ENCODE measurements around the gene MTX1.

Gene MTX1

GRCh38 chr1:155174324-155175280 lies 33.9 kb upstream of the MTX1 start:
- DNase-seq: peak; percentile 68

- DNase-seq: no peak
Observed at GRCh38 chr1:155175281-155175926, 33.1 kb upstream of the MTX1 start.

- DNase-seq: peak; percentile 49
Observed at GRCh38 chr1:155175927-155176371, 32.5 kb upstream of the MTX1 start.

- peak; percentile 92 for DNase-seq
Observed at GRCh38 chr1:155176544-155177071, 31.9 kb upstream of the MTX1 start.

DNA sequence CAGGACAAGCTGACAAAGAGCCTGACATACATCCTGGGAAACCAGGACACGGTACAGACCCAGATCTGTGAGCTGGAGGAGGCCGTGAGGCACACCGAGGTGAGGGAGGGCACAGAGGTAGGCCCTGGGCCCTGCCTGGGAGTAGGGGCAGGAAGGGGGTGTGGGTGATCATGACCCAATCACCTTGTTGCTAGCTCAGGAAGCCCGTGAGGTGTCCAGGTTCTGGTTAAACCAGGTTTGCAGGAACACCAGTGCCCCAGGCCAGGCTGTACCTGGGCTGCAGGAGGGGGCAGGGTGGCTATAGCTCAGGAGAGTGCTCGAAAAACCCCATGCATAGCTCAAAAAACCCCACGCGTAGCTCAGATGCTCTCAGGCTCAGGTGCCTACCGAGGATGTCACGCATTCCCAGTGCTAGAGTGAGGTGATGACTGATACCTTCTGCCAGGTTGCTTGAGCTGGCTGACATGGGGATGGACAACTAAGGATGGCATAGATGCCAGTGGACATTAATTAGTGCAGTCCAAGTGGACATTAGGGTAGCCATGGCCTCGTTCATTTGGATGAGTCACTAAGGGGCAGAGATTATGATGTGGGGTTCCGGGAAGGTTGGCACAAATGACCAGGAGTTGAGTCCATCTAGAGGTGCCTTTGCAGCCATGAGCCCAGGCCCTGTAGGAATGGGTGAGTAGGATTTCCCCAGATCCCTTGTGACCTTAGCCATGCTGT lies 31.1 kb upstream of the MTX1 start:
- no peak for DNase-seq

- no peak for DNase-seq
Observed at GRCh38 chr1:155177918-155178281, 30.6 kb upstream of the MTX1 start.

DNA sequence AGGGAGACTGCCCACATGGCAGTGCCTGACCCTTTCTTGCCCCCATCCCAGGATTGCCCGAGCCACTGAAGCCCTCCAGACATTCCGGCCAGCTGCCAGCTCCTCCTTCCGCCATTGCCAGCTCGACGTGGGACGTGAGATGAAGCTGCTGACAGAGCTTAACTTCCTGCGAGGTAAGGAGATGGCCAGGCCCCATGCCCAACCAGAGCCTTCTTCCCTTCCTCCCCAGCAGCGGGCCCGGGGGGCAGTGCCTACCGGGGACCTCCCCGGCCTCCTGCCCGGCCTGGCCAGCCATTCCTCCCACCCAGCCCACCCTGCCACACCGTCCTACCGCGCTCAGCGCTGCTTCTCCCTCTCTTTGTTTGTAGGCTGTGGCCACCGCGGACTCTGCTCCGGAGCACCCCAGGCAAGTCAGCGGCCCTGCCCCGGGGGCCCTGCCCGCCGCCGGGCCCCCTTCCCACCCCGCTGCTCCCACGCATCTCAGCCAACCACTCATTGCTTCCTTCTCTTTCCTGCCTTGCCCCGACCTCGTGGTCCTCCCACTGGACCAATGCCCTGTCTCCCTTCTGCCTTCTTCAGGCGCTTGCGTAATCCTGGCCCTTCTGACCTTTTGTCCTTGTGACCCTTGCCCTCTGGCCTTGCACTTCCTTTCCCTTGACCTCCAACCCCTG lies 29.9 kb upstream of the MTX1 start:
- DNase-seq: no peak

DNA sequence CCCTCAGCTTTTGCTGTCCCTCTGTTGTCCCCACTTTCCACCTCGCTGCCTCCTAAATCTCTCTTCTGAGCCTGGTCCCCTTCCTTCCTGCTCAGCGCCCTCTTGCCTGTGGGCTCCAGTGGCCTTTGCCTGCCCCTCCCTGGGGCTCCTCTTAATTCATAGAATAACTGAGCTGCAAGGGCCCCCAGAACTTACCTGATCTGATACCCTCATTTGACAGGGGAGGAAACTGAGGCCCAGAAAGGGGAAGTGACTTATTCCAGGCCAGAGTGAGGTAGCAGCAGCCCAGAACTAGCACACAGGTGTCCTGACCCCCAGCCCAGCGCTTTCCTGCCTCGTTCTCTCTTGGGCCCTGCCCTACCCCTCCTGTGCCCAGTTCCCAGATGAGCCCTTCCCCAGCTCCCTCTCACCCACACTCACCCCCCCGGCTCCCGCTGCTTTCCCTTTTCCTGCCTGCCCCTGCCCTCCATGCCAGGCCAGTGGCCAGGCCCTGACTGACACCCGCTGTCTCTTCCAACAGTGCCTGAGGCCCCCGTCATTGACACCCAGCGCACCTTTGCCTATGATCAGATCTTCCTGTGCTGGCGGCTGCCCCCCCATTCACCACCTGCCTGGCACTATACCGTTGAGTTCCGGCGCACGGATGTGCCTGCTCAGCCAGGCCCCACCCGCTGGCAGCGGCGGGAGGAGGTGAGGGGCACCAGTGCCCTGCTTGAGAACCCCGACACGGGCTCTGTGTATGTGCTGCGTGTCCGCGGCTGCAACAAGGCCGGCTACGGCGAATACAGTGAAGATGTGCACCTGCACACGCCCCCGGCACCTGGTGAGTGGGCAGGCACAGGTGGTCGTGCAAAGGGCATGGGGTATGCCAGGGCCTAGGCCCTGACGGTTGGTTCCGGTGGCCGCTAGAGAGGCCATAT lies 29.1 kb upstream of the MTX1 start:
- no peak for DNase-seq

DNA sequence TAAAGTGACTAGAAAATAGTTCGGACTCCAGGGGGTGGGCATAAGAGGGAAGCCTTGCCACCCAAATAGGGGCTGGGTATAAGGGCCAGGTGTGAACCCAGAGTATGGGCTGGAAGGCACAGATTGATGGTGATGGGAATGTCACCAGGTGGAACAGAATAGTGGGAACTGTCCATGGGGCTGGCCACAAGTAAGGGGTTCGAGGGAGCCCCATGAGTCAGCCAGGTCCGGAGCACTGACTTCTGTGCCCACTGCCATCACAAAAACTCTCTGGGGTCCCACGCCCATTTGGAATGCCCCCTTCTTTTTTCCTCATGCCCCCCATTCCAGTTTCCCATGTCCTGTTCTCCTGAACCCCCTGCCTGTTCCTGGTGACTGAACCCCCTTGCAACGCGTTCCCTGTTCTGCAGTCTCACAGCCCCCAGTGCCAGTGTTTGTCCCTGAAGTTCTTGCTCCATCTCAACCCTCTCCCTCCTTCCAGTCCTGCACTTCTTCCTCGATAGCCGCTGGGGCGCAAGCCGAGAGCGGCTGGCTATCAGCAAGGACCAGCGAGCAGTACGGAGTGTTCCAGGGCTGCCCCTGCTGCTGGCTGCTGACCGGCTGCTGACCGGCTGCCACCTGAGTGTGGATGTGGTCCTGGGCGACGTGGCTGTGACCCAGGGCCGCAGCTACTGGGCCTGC lies 27.0 kb upstream of the MTX1 start:
- no peak for DNase-seq

DNA sequence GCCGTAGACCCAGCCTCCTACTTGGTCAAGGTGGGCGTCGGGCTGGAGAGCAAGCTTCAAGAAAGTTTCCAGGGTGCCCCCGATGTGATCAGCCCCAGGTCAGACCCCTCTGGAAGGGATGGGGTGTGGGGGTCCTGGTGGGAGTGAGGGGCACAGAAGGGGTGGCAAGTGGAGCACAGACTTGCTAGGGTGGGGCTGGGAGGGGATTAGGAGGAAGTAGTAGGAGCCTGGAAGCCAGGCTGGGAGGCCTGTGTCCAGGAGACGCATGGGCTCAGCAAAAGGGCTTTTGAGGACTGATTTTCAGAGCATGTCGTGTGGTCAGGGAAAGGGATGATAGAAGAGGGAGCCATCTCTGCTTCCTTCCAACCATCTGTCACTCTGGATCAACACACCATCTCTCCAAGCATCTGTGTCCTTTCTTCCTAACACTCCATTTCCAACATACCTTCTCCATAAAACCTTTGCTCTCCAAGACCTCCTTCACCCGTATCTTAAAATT lies 26.4 kb upstream of the MTX1 start:
- DNase-seq: no peak

- no peak for DNase-seq
Observed at GRCh38 chr1:155183775-155184221, 24.7 kb upstream of the MTX1 start.

DNA sequence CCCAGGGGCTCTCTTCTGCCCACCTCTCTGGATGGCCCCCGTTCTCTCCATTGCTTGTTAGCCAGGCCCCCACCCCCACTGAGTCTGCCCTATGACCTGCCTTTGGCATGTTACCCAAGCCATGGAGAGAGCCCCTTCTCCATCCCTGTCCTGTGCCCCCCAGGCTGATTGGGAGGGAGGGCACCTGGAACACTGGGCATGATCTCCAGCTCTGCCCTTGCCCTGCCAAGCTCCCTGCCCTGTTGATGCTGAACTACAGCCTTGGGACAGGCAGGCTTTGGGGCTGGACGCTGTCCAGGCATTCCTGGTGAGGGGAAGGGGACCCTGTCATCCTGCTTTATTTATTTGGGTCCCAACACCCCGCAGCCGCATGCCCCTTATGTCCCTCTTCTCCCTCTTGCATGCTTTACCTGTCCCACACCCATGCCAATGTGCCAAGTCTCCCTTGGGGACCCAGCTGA lies 24.1 kb upstream of the MTX1 start:
- DNase-seq: no peak

- no peak for DNase-seq
Observed at GRCh38 chr1:155184835-155185782, 23.4 kb upstream of the MTX1 start.

DNA sequence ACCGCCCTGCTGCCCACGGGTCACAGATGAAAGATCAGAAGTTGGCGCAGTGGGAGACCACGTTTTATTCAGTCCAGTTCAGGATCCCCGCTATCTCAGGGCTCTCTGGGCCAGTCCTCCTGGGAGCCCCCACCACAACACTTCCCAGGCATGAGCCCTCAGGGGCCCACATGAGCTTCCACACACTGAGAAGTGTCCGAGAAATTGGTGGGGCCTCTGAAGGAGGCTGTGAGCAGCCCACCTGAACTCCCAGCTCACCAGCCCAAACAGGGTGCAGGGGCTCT lies 22.8 kb upstream of the MTX1 start:
- no peak for DNase-seq

DNA sequence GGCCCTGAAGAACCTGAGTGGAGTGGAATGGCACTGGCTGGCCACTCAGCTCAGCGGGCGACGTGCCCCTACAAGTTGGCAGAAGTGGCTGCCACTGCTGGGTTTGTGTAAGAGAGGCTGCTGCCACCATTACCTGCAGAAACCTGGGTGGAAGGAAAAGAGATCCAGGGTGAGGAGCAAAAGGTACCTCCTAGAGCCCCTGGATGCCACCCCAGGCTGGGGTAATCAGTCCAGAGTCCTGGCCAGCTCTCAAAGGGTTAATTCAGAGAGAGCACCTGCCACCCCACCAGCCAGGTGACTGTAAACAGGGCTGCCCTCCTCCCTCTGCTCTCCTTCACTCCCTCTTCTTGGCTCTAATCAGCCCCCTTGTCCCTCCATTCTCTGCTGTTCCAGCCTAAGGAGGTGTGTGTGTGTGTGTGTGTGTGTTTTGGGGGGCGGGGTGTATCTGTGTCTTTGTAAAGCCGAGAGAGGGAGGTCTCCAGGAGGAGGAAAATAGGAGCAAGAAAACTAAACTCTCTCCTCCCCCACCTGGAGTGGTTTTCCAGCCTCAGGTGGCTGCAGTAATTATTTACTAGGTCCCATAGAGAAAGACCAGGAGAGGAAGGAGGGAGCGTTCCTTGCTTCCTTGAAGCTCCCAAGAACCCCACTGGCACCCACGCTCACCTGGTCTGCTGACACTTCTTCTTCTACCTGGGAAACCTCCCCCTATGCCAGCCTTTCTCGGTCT lies 22.3 kb upstream of the MTX1 start:
- DNase-seq: no peak

DNA sequence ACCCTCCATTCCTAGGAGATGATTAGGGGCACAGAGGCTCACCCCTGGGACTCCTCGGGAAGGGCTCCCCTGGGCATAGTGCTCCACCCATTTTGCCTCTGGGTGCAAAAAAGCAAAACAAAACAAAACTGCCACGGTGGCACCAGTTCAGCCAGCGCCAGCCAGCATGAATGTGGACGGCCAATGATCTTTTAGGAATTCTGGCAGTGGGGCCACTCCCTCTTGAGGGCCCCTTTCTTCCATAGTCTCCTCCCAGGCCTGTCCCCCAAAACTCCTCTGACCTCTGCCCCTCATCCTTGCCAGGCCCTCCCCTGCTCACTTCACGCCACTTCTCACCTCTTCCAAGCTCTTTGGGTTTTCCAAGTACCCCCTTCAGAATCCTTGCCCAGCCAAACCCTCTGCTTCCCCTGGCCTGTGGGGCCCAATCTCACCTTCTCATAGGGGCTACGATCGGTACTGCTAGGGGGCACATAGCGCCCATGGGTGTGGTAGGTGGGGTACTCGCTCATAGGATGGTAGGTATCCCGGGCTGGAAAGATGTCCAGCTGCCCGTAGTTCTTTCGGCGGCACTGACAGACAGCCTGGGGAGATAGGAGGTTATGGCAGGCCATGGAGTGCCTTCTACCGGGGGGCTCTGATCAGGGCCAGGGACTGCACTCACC lies 21.6 kb upstream of the MTX1 start:
- DNase-seq: no peak

DNA sequence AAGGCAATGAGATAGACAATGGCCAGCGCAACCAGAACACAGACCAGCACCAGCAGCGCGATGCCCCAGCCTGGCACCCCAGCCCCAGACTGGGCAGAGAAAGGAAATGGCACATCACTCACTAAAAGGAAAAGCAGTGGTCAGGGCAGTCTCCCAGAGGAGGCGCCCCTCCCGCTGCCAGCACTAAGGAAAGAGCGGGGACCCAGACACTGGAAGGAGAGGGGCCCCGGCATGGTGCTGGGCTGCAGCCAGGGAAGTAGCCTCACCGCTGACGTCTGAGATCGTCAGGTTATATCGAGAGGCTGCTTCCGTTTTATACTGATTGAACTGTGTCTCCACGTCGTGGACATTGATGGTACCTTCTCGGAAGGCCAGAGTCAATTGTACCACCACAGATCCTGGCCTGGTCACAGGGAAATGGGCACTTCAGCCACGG lies 21.0 kb upstream of the MTX1 start:
- no peak for DNase-seq

DNA sequence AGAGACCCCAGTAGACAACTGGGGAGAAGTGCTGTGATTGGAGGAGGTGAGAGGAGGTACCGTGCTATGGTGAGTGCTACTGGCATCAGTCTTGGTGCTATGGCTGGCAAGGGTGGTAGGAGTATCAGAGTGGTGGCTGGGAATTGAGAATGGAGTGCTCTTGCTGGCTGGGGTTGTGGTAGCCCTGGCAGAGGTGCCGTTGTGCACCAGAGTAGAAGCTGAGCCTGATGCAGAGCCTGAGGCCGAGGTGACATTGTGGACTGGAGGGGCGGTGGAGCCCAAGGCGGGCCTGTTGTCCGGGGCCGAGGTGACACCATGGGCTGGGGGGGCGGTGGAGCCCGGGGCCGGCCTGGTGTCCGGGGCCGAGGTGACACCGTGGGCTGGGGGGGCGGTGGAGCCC lies 20.2 kb upstream of the MTX1 start:
- DNase-seq: no peak

All from activated CD4-positive, alpha-beta T cell treated with anti-CD3 and anti-CD28 coated beads, Interleukin-2, Interleukin-6, amounts not matched to agents 100 ng/mL and 50 ng/mL, durations not matched to agents 16 hours and 8 hours (primary cell).